ENCODE results near the gene ZDHHC11B. TPM values are rescaled to one million over a fixed set of nuclear protein-coding genes. Genes with fewer than 3 reads are reported as not detected.

Gene ZDHHC11B
- total RNA-seq, 1 donor from 2014 or later, result 2.7 TPM

- Histone ChIP-seq H3K27me3 (no peaks in the 10 kb centered on the region), H3K4me3 (no peak overlapping the region), H3K4me1 (peaks cover 2% of the 10 kb centered on the region), H3K9me3 (no peaks in the 10 kb centered on the region), H3K27ac (no peak overlapping the region), H3K36me3 (peaks cover 0 to 5% of the 10 kb centered on the region in 2 donors)
- no peak for DNase-seq (ENCODE audit: extremely low spot score in 2 of 2)
- intact Hi-C loops (cut with DNase I), result no loop called here
- TF ChIP-seq POLR2A (IDR thresholded peaks at IDR 0.05), result no peak
- TF ChIP-seq CTCF (IDR thresholded peaks at IDR 0.05), result no peak
- no peak for TF ChIP-seq POLR2AphosphoS5 (IDR thresholded peaks at IDR 0.05; ENCODE audit: insufficient read depth in 1 of 2, low read depth in 1 of 2)
These were observed 118.4 kb downstream of the ZDHHC11B start for GRCh38 chr5:665956-666711.

- no peak overlapping the region for H3K27ac ChIP-seq
- H3K36me3 ChIP-seq, result peaks cover 0 to 5% of the 10 kb centered on the region in 2 donors
- no peak overlapping the region for H3K4me3 ChIP-seq
- H3K9me3 ChIP-seq, result no peaks in the 10 kb centered on the region
- intact Hi-C loops (cut with DNase I), result no loop called here
- H3K27me3 ChIP-seq, result no peaks in the 10 kb centered on the region
- TF ChIP-seq CTCF (IDR thresholded peaks at IDR 0.05) (no peak), POLR2AphosphoS5 (IDR thresholded peaks at IDR 0.05; ENCODE audit: insufficient read depth in 1 of 2, low read depth in 1 of 2) (no peak), POLR2A (IDR thresholded peaks at IDR 0.05) (no peak)
- no peak for DNase-seq (ENCODE audit: extremely low spot score in 2 of 2)
- no peaks in the 10 kb centered on the region for H3K4me1 ChIP-seq
These were observed 119.0 kb downstream of the ZDHHC11B start for GRCh38 chr5:665541-665955.

GRCh38 chr5:664994-665360, 119.6 kb downstream of the ZDHHC11B start:
- intact Hi-C loops (cut with DNase I), result no loop called here
- H3K36me3 ChIP-seq, result peaks cover 0 to 5% of the 10 kb centered on the region in 2 donors
- no peaks in the 10 kb centered on the region for H3K27me3 ChIP-seq
- H3K27ac ChIP-seq, result no peak overlapping the region
- no peak for DNase-seq (ENCODE audit: extremely low spot score in 2 of 2)
- no peaks in the 10 kb centered on the region for H3K9me3 ChIP-seq
- TF ChIP-seq POLR2AphosphoS5 (IDR thresholded peaks at IDR 0.05; ENCODE audit: insufficient read depth in 1 of 2, low read depth in 1 of 2) (no peak), CTCF (IDR thresholded peaks at IDR 0.05) (no peak), POLR2A (IDR thresholded peaks at IDR 0.05) (no peak)
- no peaks in the 10 kb centered on the region for H3K4me1 ChIP-seq
- H3K4me3 ChIP-seq, result no peak overlapping the region

- Histone ChIP-seq H3K36me3 (peaks cover 0 to 5% of the 10 kb centered on the region in 2 donors), H3K4me3 (no peak overlapping the region), H3K27me3 (no peaks in the 10 kb centered on the region), H3K27ac (no peak overlapping the region), H3K9me3 (no peaks in the 10 kb centered on the region), H3K4me1 (no peaks in the 10 kb centered on the region)
- intact Hi-C loops (cut with DNase I), result no loop called here
- no peak for DNase-seq (ENCODE audit: extremely low spot score in 2 of 2)
- TF ChIP-seq CTCF (IDR thresholded peaks at IDR 0.05) (no peak), POLR2A (IDR thresholded peaks at IDR 0.05) (no peak), POLR2AphosphoS5 (IDR thresholded peaks at IDR 0.05; ENCODE audit: insufficient read depth in 1 of 2, low read depth in 1 of 2) (no peak)
These were observed 120.1 kb downstream of the ZDHHC11B start for GRCh38 chr5:664343-664993.
